Suppressor macrophage (primary cell): Measurements from ENCODE around the gene PDIK1L.
"Not testable (repeated sequence)": the region's sequence is repeated elsewhere in the genome, so short reads cannot be mapped to it uniquely, and the experiment has no call there.

ENCODE experiments used
- DNase-seq, 4 experiments: peaks; one replicate each; pipeline ENCODE4 v3.0.0-alpha.2; 2020 to 2022

The PDIK1L gene

DNA sequence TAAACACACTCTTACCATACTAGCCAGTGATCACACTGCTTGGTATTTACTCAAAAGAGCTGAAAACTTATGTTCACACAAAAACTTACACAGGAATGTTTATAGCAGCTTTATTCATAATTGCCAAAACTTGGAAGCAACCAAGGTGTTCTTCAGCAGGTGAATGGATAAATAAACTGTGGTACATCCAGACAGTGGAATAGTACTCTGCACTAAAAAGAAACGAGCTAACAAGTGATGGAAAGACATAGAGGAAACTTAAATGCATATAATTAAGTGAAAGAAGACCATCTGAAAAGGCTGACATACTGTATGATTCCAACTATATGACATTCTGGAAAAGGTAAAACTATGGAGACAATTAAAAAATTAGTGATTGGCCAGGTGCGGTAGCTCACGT lies 20.7 kb upstream of the PDIK1L start:
- no peak for DNase-seq

DNA sequence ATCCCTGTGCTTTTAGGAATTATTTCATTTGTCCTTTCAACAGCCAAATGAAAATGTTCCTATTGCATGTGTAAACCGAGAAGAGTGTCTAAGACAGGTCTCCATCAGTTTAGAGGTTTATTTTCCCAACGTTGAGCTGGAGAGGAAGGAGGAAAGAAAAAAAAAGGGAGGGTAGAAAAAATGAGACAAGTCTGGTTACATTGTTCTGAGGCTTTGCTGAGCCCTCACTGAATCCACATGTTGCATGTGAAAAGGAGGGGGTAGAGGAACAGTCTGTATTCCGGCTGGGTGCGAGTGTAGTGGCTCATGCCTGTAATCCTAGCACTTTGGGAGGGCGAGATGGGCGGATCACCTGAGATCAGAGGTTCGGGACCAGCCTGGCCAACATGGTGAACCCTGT lies 19.2 kb upstream of the PDIK1L start:
- DNase-seq, result no peak

DNA sequence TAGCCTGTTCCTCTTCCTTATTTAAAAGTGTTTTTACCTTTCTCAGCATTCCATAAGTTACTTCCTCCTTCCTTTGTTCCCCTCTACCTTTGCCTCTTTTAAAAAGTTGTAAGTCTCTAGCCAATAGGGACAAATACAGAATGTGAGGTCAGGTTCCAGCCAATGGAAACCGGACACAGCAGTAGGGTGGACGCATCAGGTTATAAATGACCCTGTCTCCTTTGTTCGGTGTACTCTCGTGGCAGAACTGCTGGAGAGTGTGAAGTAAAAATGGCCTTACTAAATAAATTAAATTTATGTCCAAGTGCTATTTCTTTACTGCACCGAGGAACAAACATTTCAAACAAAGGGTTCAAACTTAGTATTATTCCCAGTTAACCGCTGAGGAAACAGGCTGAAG lies 18.1 kb upstream of the PDIK1L start:
- DNase-seq, result not testable (repeated sequence)

DNA sequence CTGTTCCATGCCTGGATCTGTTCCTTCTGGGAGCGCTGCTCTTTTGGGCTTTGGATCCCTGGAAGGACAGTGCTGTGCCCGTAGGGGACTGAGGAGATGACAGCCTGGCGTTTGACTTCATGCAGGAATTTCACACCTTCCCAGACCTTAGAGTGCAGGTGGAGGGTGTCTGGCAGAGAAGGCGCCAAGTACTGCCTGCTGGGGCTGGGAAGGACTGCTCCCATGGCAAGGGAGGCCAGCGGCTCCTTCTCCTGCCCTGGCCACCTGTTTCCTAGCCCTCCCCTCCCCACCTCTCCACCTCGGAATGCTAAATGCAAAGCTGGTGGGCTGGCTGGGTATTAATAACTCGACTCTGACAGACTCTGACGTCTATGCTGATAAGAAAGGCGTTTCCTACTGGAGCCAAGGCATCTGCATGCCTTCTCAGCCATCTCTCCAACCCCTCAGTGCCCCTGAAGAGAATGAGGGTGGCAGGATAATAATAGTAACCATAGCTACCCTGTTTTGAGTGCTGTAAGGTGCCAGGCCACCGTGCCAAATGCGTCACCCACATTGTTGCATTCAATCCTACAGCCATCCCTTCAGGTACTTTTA lies 17.5 kb upstream of the PDIK1L start:
- DNase-seq, result no peak

DNA sequence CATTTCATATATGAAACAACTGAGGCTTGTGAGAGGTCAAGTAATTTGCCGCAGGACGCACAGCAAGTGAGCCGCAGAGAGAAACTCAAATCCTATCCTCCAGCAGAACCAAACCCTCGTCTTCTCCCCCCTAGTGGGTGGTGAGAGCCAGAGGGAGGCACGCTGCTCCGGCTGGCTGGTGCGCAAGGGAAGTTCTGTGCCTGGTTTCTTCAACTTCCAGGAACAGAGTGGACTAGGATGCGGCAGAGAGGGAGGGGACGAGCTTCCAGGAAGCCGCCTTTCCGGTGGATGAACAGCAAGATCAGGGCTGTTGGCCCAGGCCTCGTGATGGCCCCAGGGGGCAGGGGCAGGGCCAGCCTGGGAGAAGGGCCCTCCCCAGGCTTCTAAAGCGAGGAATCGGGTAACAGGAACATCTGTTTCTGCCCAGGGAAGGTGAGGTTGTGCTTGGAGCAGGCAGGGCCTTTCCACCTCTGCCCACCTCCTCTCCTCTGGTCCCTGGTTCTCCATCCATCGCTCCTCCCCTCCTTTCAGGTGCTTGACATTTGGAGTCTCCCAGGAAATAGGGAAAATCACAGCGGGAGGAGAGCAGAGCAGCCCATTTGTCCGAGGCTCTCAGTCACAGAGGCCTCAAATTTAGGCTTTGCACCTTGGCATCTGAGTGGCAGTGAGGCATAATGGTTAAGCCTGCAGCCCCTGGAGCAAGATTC lies 16.8 kb upstream of the PDIK1L start:
- DNase-seq, result peak in 1 of 4 experiments; percentile 4

DNA sequence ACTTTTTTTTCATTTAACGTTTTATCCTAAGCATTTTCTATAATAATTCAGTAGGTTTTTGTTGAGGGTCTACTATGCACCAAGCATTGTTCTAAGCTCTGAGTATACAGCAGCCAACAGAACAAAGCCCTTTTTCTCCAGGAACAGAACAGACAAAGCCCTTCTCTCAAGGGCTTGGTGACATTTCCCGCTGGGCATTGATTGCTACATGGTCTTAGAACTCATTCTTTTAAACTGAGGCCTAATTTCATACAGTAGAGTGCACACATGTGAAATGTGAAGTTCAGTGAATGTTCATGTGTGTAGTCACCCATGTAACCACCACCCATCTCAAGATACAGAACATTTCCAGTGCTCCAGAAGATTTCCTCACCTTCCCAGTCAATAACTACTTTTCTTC lies 15.2 kb upstream of the PDIK1L start:
- DNase-seq, result no peak

DNA sequence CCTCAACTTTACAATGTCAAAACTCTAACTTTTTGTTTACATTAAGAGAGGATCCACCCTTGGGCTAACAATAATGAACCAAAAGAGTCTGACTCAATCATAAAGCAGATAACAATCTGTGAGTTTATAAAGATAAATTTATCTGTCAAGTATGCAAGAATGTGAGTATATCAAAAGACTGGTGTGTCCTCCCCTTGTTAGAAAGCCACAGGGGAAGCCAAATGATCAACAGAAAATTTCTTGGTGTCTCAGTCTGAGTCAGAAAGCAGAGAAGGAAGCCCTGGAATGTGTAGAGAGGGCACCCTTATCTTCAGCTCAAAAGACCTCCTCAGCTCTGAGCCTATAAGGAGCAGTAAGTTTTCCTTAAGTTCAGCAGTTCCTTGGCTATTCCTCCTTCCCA lies 13.9 kb upstream of the PDIK1L start:
- DNase-seq, result no peak

DNA sequence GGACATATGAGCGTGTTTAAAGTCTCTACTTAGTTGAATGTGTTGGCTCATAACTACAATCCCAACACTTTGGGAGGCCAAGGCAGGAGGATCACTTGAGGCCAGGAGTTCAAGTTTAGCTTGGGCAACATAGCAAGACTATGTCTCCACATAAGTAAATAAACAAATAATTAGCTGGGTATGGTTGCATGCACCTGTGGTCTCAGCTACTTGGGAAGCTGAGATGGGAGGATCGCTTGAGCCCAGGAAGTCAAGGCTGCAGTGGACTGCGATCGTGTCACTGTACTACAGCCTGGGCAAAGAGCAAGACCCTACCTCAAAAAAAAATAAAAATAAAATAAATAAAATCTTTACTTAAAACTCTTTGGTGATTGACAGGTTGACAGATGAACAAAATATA lies 13.0 kb upstream of the PDIK1L start:
- no peak for DNase-seq

DNA sequence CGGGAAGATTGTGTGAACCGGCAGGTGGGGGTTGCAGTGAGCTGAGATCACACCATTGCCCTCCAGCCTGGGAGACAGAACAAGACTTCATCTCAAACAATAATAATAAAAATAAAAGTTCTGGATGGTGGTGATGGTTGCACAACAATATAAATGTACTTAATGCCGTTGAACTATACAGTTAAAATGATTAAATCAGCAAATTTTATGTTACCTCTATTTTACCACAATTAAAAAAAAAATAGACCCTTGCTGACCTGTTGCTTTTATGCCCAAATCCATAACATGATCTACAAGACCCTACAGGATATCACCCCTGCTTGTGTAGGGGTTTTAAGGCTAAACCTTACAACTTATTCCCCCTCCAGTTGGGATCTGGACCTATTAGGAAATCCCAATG lies 11.8 kb upstream of the PDIK1L start:
- no peak for DNase-seq

DNA sequence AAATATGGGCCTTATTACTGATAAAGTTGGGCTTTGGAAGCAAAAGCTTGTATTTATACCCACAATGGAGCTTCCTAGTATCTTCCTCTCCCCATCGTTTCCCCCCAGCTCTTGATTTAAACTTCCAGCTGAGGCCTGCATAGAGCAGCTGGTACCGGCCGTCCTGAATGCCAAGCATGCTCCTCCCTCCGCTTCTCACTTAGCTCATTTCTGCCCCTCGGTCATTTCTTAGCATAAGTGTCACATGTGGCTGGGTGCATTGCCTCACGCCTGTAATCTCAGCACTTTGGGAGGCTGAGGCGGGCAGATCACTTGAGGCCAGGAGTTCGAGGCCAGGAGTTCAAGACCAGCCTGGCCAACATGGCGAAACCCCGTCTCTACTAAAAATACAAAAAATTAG lies 11.4 kb upstream of the PDIK1L start:
- DNase-seq, result not testable (repeated sequence)

DNA sequence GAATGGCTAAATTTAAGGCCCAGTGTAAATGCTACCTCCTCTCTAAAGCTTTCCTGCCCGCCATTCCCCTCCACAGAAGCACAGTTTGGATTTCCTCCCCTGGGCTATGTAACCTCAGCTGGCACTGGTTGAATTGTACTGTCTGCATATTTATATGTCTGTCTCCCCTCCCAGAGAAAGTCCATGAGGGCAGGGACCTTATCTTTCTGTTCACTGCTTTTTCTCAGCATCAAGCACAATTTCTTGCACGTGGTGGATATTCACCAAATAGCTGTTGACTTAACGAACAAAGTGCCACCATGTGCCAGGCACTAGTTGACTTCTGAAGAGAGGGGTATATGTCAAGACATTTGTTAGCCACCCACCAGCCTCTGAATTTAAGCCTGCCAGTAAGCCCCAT lies 9.5 kb upstream of the PDIK1L start:
- DNase-seq, result no peak

DNA sequence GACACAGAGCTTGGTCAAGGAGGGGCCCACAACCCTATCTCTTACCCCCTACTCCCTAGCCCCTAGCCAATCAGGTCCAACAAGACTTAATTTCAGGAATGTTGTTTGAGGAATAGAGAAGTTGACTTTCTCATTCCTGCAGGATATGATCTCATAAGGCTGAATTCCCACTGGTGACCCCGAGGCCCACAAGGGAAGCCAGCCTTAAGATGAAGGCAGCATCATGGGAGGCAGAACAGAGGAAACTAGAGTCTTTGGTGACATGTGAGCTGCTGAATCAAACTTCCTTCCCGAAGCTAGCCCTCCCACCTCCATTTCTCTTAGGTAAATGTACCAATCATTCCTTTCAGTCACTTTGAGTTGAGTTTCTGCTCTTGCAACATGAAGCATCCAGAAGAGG lies 9.1 kb upstream of the PDIK1L start:
- peak in 1 of 4 experiments; percentile 8 for DNase-seq

DNA sequence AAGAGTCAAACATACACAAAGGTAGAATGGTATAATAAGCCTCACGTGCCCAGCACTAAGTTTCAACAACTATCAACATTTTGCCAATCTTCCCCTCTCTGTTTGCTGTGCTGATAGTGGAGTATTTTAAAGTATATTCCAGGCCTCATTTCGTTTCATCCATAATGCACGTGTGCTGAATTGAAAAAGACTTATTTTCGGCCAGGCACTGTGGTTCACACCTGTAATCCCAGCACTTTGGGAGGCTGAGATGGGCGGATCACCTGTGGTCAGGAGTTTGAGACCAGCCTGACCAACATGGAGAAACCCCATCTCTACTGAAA lies 6.4 kb upstream of the PDIK1L start:
- not testable (repeated sequence) for DNase-seq

DNA sequence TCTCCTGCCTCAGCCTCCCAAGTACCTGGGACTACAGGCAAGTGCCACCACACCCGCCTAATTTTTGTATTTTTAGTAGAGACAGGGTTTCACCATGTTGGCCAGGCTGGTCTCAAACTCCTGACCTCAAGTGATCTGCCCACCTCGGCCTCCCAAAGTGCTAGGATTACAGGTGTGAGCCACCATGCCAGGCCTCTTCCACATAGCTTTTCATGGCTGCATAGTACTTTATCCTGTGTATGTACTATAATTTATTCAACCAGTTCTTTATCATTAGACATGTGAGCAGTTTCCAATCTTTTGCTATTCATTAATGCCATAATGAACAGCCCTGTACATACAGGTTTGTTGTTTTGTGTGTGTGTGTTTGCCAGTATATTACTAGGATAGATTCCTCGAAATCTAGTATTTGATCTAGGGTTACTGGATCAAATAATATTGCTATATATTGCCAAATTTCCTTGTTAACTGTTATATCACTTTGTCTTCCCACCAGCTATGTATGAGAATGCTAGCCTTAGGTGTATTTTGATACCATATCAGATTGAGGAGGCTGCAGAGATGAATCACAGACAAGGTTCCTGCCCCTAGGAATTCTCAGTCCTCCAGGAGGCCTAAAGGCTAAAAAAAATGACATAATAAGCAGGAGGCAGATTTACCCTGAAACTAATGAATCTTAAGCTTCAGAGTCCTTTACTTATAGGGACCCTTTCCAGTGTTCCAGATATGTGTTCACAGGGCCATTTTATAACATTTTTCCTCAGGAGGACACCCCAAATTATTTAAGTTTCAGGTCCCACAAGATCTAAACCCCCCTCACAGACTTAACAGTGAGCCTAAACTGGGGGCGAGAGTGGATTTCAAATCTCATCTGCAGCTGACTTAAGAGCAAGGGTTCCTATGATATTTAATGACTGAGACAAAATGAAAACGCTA lies 2.1 kb upstream of the PDIK1L start:
- DNase-seq, result no peak

DNA sequence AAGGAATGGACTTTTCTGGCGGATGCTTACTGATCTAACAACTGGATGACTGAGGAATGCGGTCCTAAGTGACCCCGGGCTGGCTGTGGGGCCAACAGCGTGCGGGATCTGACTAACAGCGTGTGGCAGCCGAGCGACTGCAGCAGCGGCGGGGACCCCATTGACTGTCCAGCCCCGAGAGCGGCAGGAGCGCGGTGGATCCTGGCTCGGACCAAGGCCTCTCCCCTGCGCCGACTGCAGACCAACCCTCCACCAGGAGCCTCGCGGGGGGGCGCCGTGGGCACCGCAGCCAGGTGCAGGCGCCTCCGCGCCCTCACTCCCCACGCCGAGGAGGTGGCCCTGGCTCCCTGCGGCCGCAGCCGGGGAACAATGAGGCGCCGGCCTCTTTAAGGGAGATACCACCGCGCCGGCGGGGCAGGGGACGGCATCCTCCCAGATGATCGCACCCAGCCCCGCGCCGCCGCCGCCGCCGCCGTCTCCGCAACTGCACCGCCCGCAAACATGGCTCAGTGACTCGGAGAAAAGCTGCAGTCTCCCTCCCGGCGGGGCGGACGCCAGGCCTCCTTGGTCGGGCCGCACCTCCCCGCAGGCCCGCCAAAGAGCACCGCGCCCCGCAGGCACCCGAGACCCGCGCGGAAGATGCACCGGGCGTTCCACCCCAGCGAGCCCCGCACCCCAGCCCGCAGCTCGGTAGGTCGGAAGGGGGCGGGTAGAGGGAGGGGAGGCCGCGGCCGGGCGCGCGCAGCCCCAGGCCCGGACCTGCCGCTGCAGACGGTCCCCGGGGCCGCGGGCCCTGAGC lies 694 bp upstream of the PDIK1L start:
- peak; percentile 63 to 89 (median 79) for DNase-seq

DNA sequence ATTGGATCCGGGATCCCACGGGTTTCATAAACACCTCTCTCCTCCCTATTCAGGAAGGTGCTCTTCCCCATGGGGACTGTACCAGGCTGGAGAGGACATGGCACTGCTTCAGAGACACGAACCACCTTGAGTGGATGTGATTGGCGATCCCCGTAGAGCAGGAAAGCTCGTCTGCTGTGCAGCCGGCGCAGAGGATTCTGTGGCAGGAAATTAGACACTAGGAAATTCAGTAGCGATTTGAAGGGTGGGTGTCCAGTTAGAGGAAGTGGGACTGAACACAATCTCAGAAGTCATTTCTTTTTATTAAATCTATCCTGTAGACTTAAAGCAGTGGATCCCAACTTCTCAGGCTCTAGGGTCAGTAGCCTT lies 767 bp downstream of the PDIK1L start:
- DNase-seq, result peak; percentile 32 to 59 (median 56)

DNA sequence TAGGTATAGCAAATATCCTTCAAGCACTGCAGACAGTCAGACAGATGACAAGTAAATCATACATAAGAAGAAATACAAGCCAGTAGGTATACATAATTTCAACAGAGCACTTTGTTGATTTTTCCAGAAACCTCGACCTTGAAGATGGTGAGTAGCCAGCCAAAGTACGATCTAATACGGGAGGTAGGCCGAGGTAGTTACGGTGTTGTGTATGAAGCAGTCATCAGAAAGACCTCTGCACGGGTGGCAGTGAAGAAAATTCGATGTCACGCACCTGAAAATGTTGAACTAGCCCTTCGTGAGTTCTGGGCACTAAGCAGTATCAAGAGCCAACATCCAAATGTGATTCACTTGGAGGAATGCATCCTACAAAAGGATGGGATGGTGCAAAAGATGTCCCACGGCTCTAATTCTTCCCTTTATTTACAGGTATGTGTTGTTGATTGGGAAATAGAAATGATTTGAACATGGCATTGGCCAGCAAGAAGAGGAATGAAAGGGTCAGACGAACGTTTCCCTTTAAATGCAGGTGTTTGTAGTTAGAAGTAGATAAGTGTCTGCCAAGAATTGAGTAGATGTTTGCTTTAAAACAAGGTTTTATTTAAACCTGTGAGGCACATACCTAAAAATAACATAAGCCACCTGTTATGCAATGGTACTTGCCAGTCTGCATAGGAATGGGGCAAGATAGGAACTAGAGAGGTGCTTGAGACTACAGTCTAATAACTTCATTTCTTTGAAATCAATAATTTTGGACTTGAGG lies 2.7 kb downstream of the PDIK1L start:
- no peak for DNase-seq

DNA sequence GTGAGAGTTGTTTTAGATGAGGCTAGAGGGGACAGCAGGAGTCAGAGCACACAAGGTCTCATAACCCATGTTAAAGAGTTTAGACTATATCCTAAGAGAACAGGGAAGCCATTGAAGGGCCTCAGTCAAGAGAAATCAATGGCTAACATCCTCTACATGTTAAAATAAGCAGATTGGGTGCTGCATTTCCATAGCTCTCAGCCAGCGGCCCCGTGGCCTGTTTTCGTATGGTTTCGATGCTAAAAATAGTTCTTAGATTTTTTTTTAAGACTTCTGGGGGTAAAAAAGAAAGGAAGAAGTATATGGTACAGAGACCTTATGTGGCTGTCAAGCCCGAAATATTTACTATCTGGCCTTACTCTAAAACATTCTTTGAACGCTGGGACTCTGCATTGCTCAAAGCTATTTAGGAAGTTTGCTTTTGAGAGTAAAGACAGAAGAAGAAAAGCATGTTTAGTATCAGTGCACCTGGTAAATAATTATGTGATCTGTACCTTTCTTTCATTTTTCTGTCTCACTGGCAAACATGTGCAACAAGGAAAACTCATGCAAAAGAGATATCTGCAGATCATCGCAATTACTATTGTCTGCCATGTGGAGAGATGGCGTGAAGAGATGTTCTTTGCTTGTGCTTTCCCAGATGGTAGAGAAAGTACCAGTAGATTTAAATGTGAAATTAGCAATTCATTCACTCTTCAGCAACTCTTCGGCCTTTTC lies 8.4 kb downstream of the PDIK1L start:
- DNase-seq, result peak in 2 of 4 experiments; percentile 15 to 24

DNA sequence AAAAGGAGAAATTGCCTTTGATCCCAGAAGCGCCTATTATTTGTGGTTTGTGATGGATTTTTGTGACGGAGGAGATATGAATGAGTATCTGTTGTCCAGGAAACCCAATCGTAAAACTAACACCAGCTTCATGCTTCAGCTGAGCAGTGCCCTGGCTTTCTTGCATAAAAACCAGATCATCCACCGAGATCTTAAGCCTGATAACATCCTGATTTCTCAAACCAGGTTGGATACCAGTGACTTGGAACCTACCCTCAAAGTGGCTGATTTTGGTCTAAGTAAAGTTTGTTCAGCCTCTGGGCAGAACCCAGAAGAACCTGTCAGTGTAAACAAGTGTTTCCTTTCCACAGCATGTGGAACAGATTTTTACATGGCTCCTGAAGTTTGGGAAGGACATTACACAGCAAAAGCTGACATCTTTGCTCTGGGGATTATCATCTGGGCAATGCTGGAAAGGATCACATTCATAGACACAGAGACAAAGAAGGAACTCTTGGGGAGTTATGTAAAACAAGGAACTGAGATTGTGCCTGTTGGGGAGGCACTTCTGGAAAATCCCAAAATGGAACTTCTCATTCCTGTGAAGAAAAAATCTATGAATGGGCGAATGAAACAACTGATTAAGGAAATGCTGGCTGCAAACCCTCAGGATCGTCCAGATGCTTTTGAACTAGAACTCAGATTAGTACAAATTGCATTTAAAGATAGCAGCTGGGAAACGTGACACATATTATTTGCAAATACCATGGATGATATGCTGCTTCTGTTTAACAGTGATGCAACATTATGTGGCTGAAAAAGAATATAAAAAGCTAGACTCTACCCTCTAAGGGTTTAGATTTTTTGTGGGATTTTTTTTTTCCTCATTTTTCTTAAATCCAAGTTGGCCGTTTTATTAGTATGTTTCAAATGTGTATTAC lies 10.5 kb downstream of the PDIK1L start:
- DNase-seq, result peak; percentile 44 to 73 (median 64)
